Parathyroid adenoma (tissue), 2 donors: ENCODE data around the gene B4GALNT3.

Experiments
- H2AFZ ChIP-seq: fragments of 300-600 bp; sonication (generic); one replicate; pipeline ENCODE4 v1.7.0; 2017; ENCODE audit warnings: antibody characterized with exemption, mild to moderate bottlenecking
- H3K27ac ChIP-seq: fragments of 300-600 bp; sonication (generic); one replicate; pipeline ENCODE4 v1.7.0; 2017
- H3K27me3 ChIP-seq: fragments of 300-600 bp; sonication (generic); one replicate; pipeline ENCODE4 v1.7.0; 2017; ENCODE audit warnings: low read length; ENCODE audit not compliant: control insufficient read depth, insufficient read depth
- H3K36me3 ChIP-seq: fragments of 300-600 bp; sonication (generic); one replicate; pipeline ENCODE4 v1.7.0; 2017; ENCODE audit warnings: low read length; ENCODE audit not compliant: control insufficient read depth, insufficient read depth
- H3K4me1 ChIP-seq: fragments of 300-600 bp; sonication (generic); one replicate; pipeline ENCODE4 v1.7.0; 2017; ENCODE audit warnings: control low read depth
- H3K4me2 ChIP-seq: fragments of 300-600 bp; sonication (generic); one replicate; pipeline ENCODE4 v1.7.0; 2017; ENCODE audit warnings: low read length
- H3K4me3 ChIP-seq: fragments of 300-600 bp; sonication (generic); one replicate; pipeline ENCODE4 v1.7.0; 2017; ENCODE audit warnings: low read depth, low read length
- H3K79me2 ChIP-seq: fragments of 300-600 bp; sonication (generic); one replicate; pipeline ENCODE4 v1.7.0; 2017; ENCODE audit warnings: control low read depth
- H3K9ac ChIP-seq: fragments of 300-600 bp; sonication (generic); one replicate; pipeline ENCODE4 v1.7.0; 2017; ENCODE audit warnings: mild to moderate bottlenecking
- H3K9me3 ChIP-seq: fragments of 300-600 bp; sonication (generic); one replicate; pipeline ENCODE4 v1.7.0; 2017; ENCODE audit warnings: low read length; ENCODE audit not compliant: control insufficient read depth
- CTCF ChIP-seq: fragments of 300-600 bp; sonication (generic); IDR thresholded peaks from one replicate; pipeline ENCODE4 v1.7.0; 2017; ENCODE audit warnings: antibody characterized with exemption, mild to moderate bottlenecking
- donor health status: primary hyperparathyroidism.

The B4GALNT3 gene

DNA sequence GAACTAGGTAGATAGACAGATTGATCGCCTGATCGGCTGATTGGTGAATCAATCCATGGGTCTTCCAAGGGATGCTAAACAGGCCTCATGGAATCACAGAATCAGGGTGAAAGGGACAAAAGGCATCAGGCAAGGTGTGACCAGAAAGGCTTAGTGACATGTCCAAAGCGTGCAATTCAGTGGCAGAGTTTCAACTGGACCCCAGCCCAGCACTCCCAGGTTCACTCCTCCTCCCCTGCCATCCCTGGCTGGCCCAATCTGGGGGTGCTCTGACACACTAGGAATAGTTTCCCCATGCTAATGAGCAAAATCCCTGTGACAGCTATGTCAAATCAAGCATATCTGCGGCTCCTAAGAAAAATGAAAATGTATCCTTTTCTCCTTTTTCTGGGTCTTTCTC is 153.1 kb downstream of the B4GALNT3 start:
- Histone ChIP-seq H3K79me2 (no peaks in the 10 kb centered on the region), H3K27ac (no peak overlapping the region), H3K27me3 (no peaks in the 10 kb centered on the region), H3K4me3 (no peak overlapping the region), H3K36me3 (no peaks in the 10 kb centered on the region), H3K9me3 (no peaks in the 10 kb centered on the region), H2AFZ (no peak overlapping the region), H3K4me1 (no peaks in the 10 kb centered on the region), H3K4me2 (no peak overlapping the region), H3K9ac (no peak overlapping the region)
- TF ChIP-seq CTCF: no peak
